ENCODE data around the gene OTUD3. TPM values are rescaled to one million over a fixed set of nuclear protein-coding genes. Genes with fewer than 3 reads are reported as not detected.

OTUD3 gene
- total RNA-seq, 1 experiment from 2014 or later: 9.7 TPM

GRCh38 chr1:19872190-19872589 is 10.0 kb upstream of the OTUD3 start:
- no peak for TF ChIP-seq CTCF (conservative IDR thresholded peaks at IDR 0.05)
- no peak for TF ChIP-seq EZH2 (IDR thresholded peaks at IDR 0.05; ENCODE audit: low read depth)
- H3K79me2 ChIP-seq (ENCODE audit: low read depth): no peaks in the 10 kb centered on the region
- ChIA-PET CTCF (interaction anchor here (0.6 kb wide), 2 partner anchors 10 to 74 kb away, joined by 5 read pairs; partner anchors contain the start of gene OTUD3), POLR2A (ENCODE audit: unreplicated experiment) (no interaction called here)
- no peaks in the 10 kb centered on the region for H4K20me1 ChIP-seq (ENCODE audit: insufficient read depth)
- no TSS peak for BruUV-seq (replicated peaks)
- no peaks in the 10 kb centered on the region for H3K9me2 ChIP-seq (ENCODE audit: insufficient read depth)
- no peak overlapping the region for H2AFZ ChIP-seq
- no peak overlapping the region for H3K4me3 ChIP-seq
- H3K27ac ChIP-seq: no peak overlapping the region
- intact Hi-C loops (cut with micrococcal nuclease; ENCODE audit: unreplicated experiment): no loop called here
- H3F3A ChIP-seq (ENCODE audit: insufficient read depth, low read depth): no peaks in the 10 kb centered on the region; the same call in 1 of the 2 replicates
- no peaks in the 10 kb centered on the region for H3K9me3 ChIP-seq (ENCODE audit: insufficient read depth, low read depth)
- peak; percentile 17 to 46 for DNase-seq
- no peaks in the 10 kb centered on the region for H3K36me3 ChIP-seq (ENCODE audit: low read depth)
- H3K4me2 ChIP-seq: no peak overlapping the region
- H3K27me3 ChIP-seq (ENCODE audit: insufficient read depth, low read depth): no peaks in the 10 kb centered on the region
- H3K4me1 ChIP-seq (replicated peaks; ENCODE audit: insufficient read depth): peaks cover 3% of the 10 kb centered on the region

- Histone ChIP-seq H3K4me3 (no peak overlapping the region), H3K4me1 (replicated peaks; ENCODE audit: insufficient read depth) (0 out of 2 replicates have a peak, but pooled peaks cover 4% of the 10 kb centered on the region), H3K36me3 (ENCODE audit: low read depth) (no peaks in the 10 kb centered on the region), H3K9me3 (ENCODE audit: insufficient read depth, low read depth) (no peaks in the 10 kb centered on the region), H3K27ac (no peak overlapping the region), H3F3A (ENCODE audit: insufficient read depth, low read depth) (no peaks in the 10 kb centered on the region), H3K9me2 (ENCODE audit: insufficient read depth) (no peaks in the 10 kb centered on the region), H2AFZ (no peak overlapping the region), H4K20me1 (ENCODE audit: insufficient read depth) (no peaks in the 10 kb centered on the region), H3K4me2 (no peak overlapping the region), H3K27me3 (ENCODE audit: insufficient read depth, low read depth) (no peaks in the 10 kb centered on the region), H3K79me2 (ENCODE audit: low read depth) (no peaks in the 10 kb centered on the region)
- TF ChIP-seq EZH2 (IDR thresholded peaks at IDR 0.05; ENCODE audit: low read depth): no peak
- no peak for TF ChIP-seq CTCF (conservative IDR thresholded peaks at IDR 0.05)
- BruUV-seq (replicated peaks): no TSS peak
- no peak for DNase-seq
- ChIA-PET CTCF (interaction anchor here (0.7 kb wide), 1 partner anchor 76 kb away, joined by 5 read pairs; no protein-coding TSS in a partner anchor), POLR2A (ENCODE audit: unreplicated experiment) (interaction anchor here (0.5 kb wide), 1 partner anchor 70 kb away, joined by 7 read pairs; no protein-coding TSS in a partner anchor)
- intact Hi-C loops (cut with micrococcal nuclease; ENCODE audit: unreplicated experiment): no loop called here
These were observed 4.9 kb upstream of the OTUD3 start for GRCh38 chr1:19877181-19877750.

DNA sequence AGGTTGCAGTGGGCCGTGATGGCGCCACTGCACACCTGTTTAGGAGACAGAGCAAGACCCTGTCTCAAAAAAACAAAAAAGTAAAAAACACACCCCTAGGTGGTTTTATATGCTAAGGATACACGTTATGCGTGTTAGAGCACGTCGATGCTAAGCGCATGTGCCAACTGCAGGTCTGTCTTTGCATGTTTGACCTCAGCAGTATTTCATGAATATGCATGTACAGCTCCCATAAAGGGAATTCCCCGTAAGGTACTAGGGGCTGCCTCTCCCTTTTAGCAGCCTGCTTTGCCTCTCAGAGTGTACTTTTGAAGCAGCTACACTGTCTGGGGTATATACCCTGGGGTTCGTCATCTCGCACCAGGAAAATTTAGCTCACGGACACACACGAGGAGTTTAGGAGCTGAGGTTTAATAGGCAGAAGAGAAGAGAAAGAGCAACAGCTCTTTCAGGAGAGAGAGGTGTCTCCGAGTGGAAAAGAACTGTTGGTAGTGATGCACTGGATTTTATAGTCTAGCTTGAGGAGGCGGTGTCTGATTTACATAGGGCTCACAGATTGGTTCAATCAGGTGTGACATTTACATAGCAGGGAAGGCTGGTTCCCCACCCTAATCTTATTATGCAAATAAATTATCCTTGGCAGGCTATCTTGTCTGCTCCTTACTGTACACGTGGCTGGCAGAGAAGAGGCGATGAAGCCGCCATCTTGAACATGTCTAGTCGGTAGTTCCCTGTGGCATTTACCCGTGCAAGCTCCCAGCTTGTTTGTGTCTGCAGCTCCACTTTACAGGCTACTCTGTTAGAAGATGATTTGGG is 4.2 kb upstream of the OTUD3 start:
- DNase-seq: no peak
- H3K79me2 ChIP-seq (ENCODE audit: low read depth): peaks cover 4% of the 10 kb centered on the region
- peaks cover 4% of the 10 kb centered on the region; the same call in 1 of the 2 replicates for H3K4me1 ChIP-seq (replicated peaks; ENCODE audit: insufficient read depth)
- H3K9me2 ChIP-seq (ENCODE audit: insufficient read depth): no peaks in the 10 kb centered on the region
- no peak overlapping the region for H3K4me2 ChIP-seq
- no peaks in the 10 kb centered on the region for H4K20me1 ChIP-seq (ENCODE audit: insufficient read depth)
- BruUV-seq (replicated peaks): no TSS peak
- no peaks in the 10 kb centered on the region for H3K27me3 ChIP-seq (ENCODE audit: insufficient read depth, low read depth)
- H3K27ac ChIP-seq: no peak overlapping the region
- POLR2A ChIA-PET (ENCODE audit: unreplicated experiment): interaction anchor here (0.5 kb wide), 1 partner anchor 71 kb away, joined by 7 read pairs; no protein-coding TSS in a partner anchor
- H2AFZ ChIP-seq: no peak overlapping the region
- intact Hi-C loops (cut with micrococcal nuclease; ENCODE audit: unreplicated experiment): no loop called here
- H3F3A ChIP-seq (ENCODE audit: insufficient read depth, low read depth): no peaks in the 10 kb centered on the region
- TF ChIP-seq EZH2 (IDR thresholded peaks at IDR 0.05; ENCODE audit: low read depth): no peak
- TF ChIP-seq CTCF (conservative IDR thresholded peaks at IDR 0.05): no peak
- no peaks in the 10 kb centered on the region for H3K9me3 ChIP-seq (ENCODE audit: insufficient read depth, low read depth)
- CTCF ChIA-PET: interaction anchor here (0.6 to 0.7 kb wide), 3 partner anchors 58 to 172 kb away, joined by 5 to 13 read pairs (median 5); no protein-coding TSS in a partner anchor
- no peak overlapping the region for H3K4me3 ChIP-seq
- H3K36me3 ChIP-seq (ENCODE audit: low read depth): no peaks in the 10 kb centered on the region

All from PC-9 (cell line).